Endothelial cell of umbilical vein (primary cell): Measurements from ENCODE around the gene BGN.

Experiments used
- EZH2 ChIP-seq: IDR thresholded peaks from 2 replicates; pipeline ENCODE4 v1.6.1; 2012; ENCODE audit warnings: borderline replicate concordance, low read depth, mild to moderate bottlenecking, moderate library complexity, low read length, inconsistent platforms; ENCODE audit not compliant: severe bottlenecking
- GATA2 ChIP-seq: IDR thresholded peaks from 2 replicates; pipeline ENCODE4 v1.7.0; 2011; ENCODE audit warnings: low read depth, mild to moderate bottlenecking, moderate library complexity, mixed read lengths, low read length; ENCODE audit not compliant: insufficient read length, insufficient read depth
- JUN ChIP-seq: IDR thresholded peaks from 2 replicates; pipeline ENCODE4 v1.6.1; 2011; ENCODE audit warnings: borderline replicate concordance, low read depth; ENCODE audit not compliant: insufficient read length, insufficient read depth
- MYC ChIP-seq: IDR thresholded peaks from one replicate; pipeline ENCODE4 v1.6.1; 2011; ENCODE audit warnings: mild to moderate bottlenecking, low read depth, low read length
- POLR2A ChIP-seq: IDR thresholded peaks from 2 replicates; pipeline ENCODE4 v1.6.1; 2012; ENCODE audit warnings: low read depth, mild to moderate bottlenecking, control low read depth, low read length
- POLR2AphosphoS5 ChIP-seq: IDR thresholded peaks from 2 replicates; pipeline ENCODE4 v1.6.1; 2012; ENCODE audit warnings: low read depth, mild to moderate bottlenecking, control low read depth, low read length, moderate library complexity; ENCODE audit not compliant: insufficient read depth
- TF ChIP-seq, protein P1 (sequence below): IDR thresholded peaks from 2 replicates; pipeline ENCODE4 v1.6.1; 2011; ENCODE audit not compliant: insufficient read depth, insufficient read length
- TF ChIP-seq, protein P2 (sequence below), 2 donors: IDR thresholded peaks; 1 replicate in 1 of 2; 2 replicates in 1 of 2; pipeline ENCODE4 v1.5.1; 2011; ENCODE audit warnings: low read length in 2 of 2, mild to moderate bottlenecking in 2 of 2, moderate library complexity in 2 of 2, control low read depth in 1 of 2, inconsistent platforms in 1 of 2, low read depth in 1 of 2; ENCODE audit not compliant: insufficient read depth in 1 of 2; ENCODE audit errors: extremely low read depth in 1 of 2

DNA sequence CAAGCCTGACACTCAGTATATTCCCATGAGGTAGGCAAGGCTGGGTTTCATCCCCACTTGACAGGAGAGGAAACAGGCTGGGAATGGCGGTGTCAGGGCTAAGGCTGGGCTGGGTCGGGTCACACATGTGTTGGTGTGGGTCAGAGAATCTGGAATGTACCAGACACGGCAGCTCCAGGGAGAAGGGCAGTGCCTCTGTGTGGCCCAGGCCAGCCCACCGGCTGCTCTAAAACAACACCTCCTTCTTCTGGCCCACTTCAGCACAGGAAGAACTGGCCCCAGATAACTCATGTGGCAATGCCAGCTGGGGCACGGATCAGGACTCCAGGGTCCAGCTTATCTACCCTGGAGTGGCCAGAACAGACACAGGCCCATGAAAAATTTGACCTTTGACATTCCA, 30.7 kb upstream of the BGN start:
- TF ChIP-seq, protein P1, sequence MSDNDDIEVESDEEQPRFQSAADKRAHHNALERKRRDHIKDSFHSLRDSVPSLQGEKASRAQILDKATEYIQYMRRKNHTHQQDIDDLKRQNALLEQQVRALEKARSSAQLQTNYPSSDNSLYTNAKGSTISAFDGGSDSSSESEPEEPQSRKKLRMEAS: no peak
- TF ChIP-seq, protein P2, sequence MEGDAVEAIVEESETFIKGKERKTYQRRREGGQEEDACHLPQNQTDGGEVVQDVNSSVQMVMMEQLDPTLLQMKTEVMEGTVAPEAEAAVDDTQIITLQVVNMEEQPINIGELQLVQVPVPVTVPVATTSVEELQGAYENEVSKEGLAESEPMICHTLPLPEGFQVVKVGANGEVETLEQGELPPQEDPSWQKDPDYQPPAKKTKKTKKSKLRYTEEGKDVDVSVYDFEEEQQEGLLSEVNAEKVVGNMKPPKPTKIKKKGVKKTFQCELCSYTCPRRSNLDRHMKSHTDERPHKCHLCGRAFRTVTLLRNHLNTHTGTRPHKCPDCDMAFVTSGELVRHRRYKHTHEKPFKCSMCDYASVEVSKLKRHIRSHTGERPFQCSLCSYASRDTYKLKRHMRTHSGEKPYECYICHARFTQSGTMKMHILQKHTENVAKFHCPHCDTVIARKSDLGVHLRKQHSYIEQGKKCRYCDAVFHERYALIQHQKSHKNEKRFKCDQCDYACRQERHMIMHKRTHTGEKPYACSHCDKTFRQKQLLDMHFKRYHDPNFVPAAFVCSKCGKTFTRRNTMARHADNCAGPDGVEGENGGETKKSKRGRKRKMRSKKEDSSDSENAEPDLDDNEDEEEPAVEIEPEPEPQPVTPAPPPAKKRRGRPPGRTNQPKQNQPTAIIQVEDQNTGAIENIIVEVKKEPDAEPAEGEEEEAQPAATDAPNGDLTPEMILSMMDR (IDR thresholded peaks at IDR 0.05; ENCODE audit: extremely low read depth in 1 of 2, insufficient read depth in 1 of 2, low read depth in 1 of 2, low read length in 2 of 2): no peak
- TF ChIP-seq POLR2AphosphoS5 (no peak), POLR2A (no peak), EZH2 (no peak), MYC (no peak), GATA2 (no peak), JUN (no peak)
